Liver (tissue), 9 donors: ENCODE results near the gene ANKS1A. TPM values are rescaled to one million over a fixed set of nuclear protein-coding genes. Genes with fewer than 3 reads are reported as not detected.
A peak's percentile ranks its signal among the peaks of the same experiment; 100 is the strongest.

Experiments used
- DNase-seq: peaks from one replicate; pipeline ENCODE4 v3.0.0-alpha.2; 2017; ENCODE audit warnings: low spot score
- H3K27ac ChIP-seq, 2 donors: one replicate each; pipeline ENCODE4 v1.7.0; 2013; ENCODE audit warnings: inconsistent platforms in 2 of 2, low read length in 2 of 2, control low read depth in 1 of 2, low read depth in 1 of 2, mild to moderate bottlenecking in 1 of 2
- H3K27me3 ChIP-seq, 4 donors: one replicate each; pipeline versions ENCODE4 v1.6.1 to v1.7.0; 2013; ENCODE audit warnings: low read length in 3 of 4, inconsistent platforms in 1 of 4, mild to moderate bottlenecking in 1 of 4, moderate library complexity in 1 of 4; ENCODE audit not compliant: control insufficient read depth in 4 of 4, insufficient read depth in 4 of 4
- H3K36me3 ChIP-seq, 4 donors: one replicate each; pipeline versions ENCODE4 v1.6.1 to v1.7.0; 2013; ENCODE audit warnings: low read length in 3 of 4, mild to moderate bottlenecking in 3 of 4, low read depth in 1 of 4, moderate library complexity in 1 of 4; ENCODE audit not compliant: control insufficient read depth in 4 of 4, insufficient read depth in 3 of 4
- H3K4me1 ChIP-seq, 4 donors: one replicate each; pipeline versions ENCODE4 v1.6.1 to v1.7.0; 2013; ENCODE audit warnings: low read length in 3 of 4, mild to moderate bottlenecking in 3 of 4, moderate library complexity in 1 of 4; ENCODE audit not compliant: control insufficient read depth in 4 of 4, insufficient read depth in 4 of 4
- H3K4me3 ChIP-seq, 3 donors: one replicate each; pipeline versions ENCODE4 v1.6.1 to v1.7.0; 2013; ENCODE audit warnings: low read length in 3 of 3, control low read depth in 1 of 3, low read depth in 1 of 3, mild to moderate bottlenecking in 1 of 3
- H3K9ac ChIP-seq, 2 donors: one replicate each; pipeline ENCODE4 v1.7.0; 2013; ENCODE audit warnings: low read length in 2 of 2, mild to moderate bottlenecking in 2 of 2, moderate library complexity in 2 of 2, control low read depth in 1 of 2, low read depth in 1 of 2
- H3K9me3 ChIP-seq, 4 donors: one replicate each; pipeline versions ENCODE4 v1.6.1 to v1.7.0; 2013; ENCODE audit warnings: low read length in 3 of 4; ENCODE audit not compliant: control insufficient read depth in 4 of 4
- FOXA2 ChIP-seq: IDR thresholded peaks from 2 replicates; pipeline ENCODE4 v1.6.1; 2016; ENCODE audit warnings: antibody characterized with exemption
- JUND ChIP-seq, 2 donors: IDR thresholded peaks; 2 replicates each; pipeline ENCODE4 v1.6.1; 2016; ENCODE audit warnings: antibody characterized with exemption in 2 of 2
- NR2F2 ChIP-seq: IDR thresholded peaks from 2 replicates; pipeline ENCODE4 v1.6.1; 2016; ENCODE audit warnings: antibody characterized with exemption
- RAD21 ChIP-seq, 2 donors: IDR thresholded peaks; 2 replicates each; pipeline ENCODE4 v1.6.1; 2016; ENCODE audit warnings: antibody characterized with exemption in 2 of 2, mild to moderate bottlenecking in 2 of 2
- RXRA ChIP-seq, 2 donors: IDR thresholded peaks; 2 replicates each; pipeline ENCODE4 v1.6.1; 2017 to 2018; ENCODE audit warnings: antibody characterized with exemption in 2 of 2, mild to moderate bottlenecking in 1 of 2
- TAF1 ChIP-seq: conservative IDR thresholded peaks from 2 replicates; pipeline ENCODE4 v1.6.1; 2016; ENCODE audit warnings: antibody characterized with exemption, mild to moderate bottlenecking
- WGBS: extraction: QIAGEN DNeasy Blood & Tissue Kit; methylation state at CpG from one replicate; pipeline ENCODE4 v1.1.7; 2013; 5-methylcytosine and 5-hydroxymethylcytosine counted together
- polyA plus RNA-seq, 2 donors: library from polyadenylated mRNA; stranded (reverse) in 1 of 2; unstranded in 1 of 2; fragments of 200-250 nt in 1 of 2; fragments of >200 nt in 1 of 2; fragmentation: Nextera tagmentation in 1 of 2; extraction: Ambion mirVana in 1 of 2; gene quantifications; one replicate each; pipeline versions ENCODE4 v1.2.1 to v1.2.3, GENCODE V29; 2013 to 2015
- total RNA-seq, 2 donors: library from RNA; depleted of rRNA; stranded (reverse); fragments of >200 nt; gene quantifications; one replicate each; pipeline ENCODE4 v1.2.3, GENCODE V29; 2014
- TF ChIP-seq, protein P1 (sequence below): IDR thresholded peaks from 2 replicates; pipeline ENCODE4 v1.6.1; 2016; ENCODE audit warnings: antibody characterized with exemption
- TF ChIP-seq, protein P2 (sequence below): IDR thresholded peaks from 2 replicates; pipeline ENCODE4 v1.6.1; 2016; ENCODE audit warnings: antibody characterized with exemption, mild to moderate bottlenecking
- donor health status: healthy.
- donor health status: healthy.
- donor health status: healthy.
- donor health status: healthy.
- donor health status: healthy.

The ANKS1A gene
- total and polyA plus RNA-seq, 4 donors = 4.3 to 18.7 (median 6.7) TPM

DNA sequence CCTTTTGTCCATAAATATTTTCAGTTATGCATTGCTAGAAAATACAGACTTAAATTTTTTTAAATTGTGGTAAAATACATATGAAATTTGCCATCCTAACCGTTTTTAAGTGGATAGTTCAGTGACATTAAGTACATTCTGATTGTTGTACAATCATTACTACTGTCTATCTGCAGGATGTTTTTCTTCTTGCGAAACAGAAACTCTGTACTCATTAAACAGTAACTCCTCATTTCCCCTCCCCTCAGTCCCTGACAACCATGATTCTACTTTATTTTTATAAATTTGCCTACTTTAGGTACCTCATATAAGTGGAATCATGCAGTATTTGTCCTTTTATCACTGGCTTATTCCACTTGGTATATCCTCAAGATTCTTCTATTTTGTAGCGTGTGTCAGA is 22.5 kb upstream of the ANKS1A start:
- no peak for DNase-seq
- H3K36me3 ChIP-seq = peaks cover 3 to 35% (median 16%) of the 10 kb centered on the region in 4 donors
- peaks cover 0 to 10% (median 5%) of the 10 kb centered on the region in 4 donors for H3K4me1 ChIP-seq
- WGBS = 59% methylated on average over 3 of the region's 3 CpGs
- TF ChIP-seq FOXA2 (no peak), RXRA (IDR thresholded peaks at IDR 0.05) (peak; percentile 16 to 37), RAD21 (IDR thresholded peaks at IDR 0.05) (peak in 1 of 2 donors; percentile 4)
- H3K27ac ChIP-seq = peak overlapping the region in 1 of 2 donors; percentile 9
- no peak overlapping the region for H3K4me3 ChIP-seq
- no peaks in the 10 kb centered on the region for H3K27me3 ChIP-seq
- no peak overlapping the region for H3K9ac ChIP-seq
- no peaks in the 10 kb centered on the region for H3K9me3 ChIP-seq

DNA sequence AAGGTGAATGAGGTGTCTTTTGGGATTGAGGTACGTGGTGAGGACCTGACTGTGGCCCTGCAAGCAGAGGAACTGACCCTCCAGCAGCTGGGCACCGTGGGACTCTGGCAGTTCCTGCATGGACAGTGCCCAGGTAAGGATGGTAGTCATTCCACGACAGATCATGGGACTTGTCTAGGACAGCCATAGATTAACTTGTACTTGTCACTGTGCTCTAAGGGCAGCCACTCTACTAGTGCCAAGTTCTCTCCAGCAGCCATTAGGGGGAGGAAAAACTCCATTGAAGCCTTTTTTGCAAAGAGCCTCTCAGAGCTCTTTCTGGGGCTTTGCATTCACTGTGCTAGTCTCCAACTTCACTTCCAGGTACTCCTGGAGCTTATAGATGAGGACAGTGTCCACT is 21.6 kb upstream of the ANKS1A start:
- H3K9me3 ChIP-seq = no peaks in the 10 kb centered on the region
- H3K4me1 ChIP-seq = peaks cover 0 to 10% (median 5%) of the 10 kb centered on the region in 4 donors
- peaks cover 6 to 45% (median 24%) of the 10 kb centered on the region in 4 donors for H3K36me3 ChIP-seq
- no peak for DNase-seq
- no peak overlapping the region for H3K27ac ChIP-seq
- TF ChIP-seq RAD21 (IDR thresholded peaks at IDR 0.05) (peak; percentile 32 to 44), NR2F2 (no peak)
- H3K27me3 ChIP-seq = no peaks in the 10 kb centered on the region
- WGBS = 87% methylated on average over 3 of the region's 3 CpGs
- H3K4me3 ChIP-seq = no peak overlapping the region
- H3K9ac ChIP-seq = no peak overlapping the region

DNA sequence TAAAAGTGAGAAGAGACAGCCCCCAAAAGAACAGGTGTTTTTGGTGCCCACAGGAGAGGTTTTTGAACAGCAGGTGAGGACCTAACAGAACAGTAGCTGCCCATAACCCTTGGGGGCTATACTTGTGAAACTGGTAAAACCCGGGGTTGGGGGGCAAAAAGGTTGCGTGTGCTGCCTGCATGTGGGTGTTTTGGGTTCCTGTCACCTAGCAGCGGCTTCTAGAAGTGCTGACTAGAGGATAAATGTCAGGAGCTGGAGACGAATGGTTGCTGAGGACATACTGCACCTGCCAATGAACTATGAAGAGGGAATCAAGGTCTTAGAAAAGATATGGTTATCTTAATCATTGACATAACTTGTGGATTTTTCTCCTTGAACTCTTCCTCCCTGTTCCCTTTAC is 17.2 kb upstream of the ANKS1A start:
- Histone ChIP-seq H3K4me3 (no peak overlapping the region), H3K27me3 (no peaks in the 10 kb centered on the region), H3K36me3 (peaks cover 14 to 50% (median 36%) of the 10 kb centered on the region in 4 donors), H3K4me1 (peaks cover 0 to 6% (median 0%) of the 10 kb centered on the region in 4 donors), H3K9me3 (no peaks in the 10 kb centered on the region), H3K27ac (no peak overlapping the region), H3K9ac (no peak overlapping the region)
- no peak for TF ChIP-seq TAF1
- no peak for TF ChIP-seq RXRA (IDR thresholded peaks at IDR 0.05)
- TF ChIP-seq, protein P1, sequence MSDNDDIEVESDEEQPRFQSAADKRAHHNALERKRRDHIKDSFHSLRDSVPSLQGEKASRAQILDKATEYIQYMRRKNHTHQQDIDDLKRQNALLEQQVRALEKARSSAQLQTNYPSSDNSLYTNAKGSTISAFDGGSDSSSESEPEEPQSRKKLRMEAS = no peak
- 96% methylated on average over 4 of the region's 4 CpGs for WGBS
- DNase-seq = no peak

DNA sequence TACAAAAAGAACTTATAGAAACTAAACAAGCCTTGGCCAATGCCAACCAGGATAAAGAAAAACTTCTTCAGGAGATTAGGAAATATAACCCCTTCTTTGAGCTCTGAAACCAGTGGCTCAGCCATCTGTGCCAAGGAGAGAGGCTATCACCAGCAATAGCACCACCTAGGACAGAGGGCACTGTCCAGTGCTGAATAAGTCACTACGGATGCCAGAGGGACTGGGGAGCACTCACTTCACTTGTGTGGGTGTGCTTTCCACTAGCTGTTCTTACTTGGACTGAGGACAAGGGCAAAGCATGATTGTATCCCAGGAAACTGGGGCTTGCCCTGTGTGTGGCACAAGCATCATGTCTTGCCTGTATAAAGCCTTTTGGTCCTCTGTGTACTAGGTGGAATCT is 16.7 kb upstream of the ANKS1A start:
- TF ChIP-seq JUND (IDR thresholded peaks at IDR 0.05) = no peak
- TF ChIP-seq, protein P2, sequence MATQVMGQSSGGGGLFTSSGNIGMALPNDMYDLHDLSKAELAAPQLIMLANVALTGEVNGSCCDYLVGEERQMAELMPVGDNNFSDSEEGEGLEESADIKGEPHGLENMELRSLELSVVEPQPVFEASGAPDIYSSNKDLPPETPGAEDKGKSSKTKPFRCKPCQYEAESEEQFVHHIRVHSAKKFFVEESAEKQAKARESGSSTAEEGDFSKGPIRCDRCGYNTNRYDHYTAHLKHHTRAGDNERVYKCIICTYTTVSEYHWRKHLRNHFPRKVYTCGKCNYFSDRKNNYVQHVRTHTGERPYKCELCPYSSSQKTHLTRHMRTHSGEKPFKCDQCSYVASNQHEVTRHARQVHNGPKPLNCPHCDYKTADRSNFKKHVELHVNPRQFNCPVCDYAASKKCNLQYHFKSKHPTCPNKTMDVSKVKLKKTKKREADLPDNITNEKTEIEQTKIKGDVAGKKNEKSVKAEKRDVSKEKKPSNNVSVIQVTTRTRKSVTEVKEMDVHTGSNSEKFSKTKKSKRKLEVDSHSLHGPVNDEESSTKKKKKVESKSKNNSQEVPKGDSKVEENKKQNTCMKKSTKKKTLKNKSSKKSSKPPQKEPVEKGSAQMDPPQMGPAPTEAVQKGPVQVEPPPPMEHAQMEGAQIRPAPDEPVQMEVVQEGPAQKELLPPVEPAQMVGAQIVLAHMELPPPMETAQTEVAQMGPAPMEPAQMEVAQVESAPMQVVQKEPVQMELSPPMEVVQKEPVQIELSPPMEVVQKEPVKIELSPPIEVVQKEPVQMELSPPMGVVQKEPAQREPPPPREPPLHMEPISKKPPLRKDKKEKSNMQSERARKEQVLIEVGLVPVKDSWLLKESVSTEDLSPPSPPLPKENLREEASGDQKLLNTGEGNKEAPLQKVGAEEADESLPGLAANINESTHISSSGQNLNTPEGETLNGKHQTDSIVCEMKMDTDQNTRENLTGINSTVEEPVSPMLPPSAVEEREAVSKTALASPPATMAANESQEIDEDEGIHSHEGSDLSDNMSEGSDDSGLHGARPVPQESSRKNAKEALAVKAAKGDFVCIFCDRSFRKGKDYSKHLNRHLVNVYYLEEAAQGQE = peak; percentile 93
- no peak overlapping the region for H3K4me3 ChIP-seq

More for the DNA sequence above, 16.7 kb upstream of the ANKS1A start:
- DNase-seq = no peak
- Histone ChIP-seq H3K9ac (no peak overlapping the region), H3K27ac (no peak overlapping the region), H3K4me1 (peaks cover 0 to 1% (median 0%) of the 10 kb centered on the region in 4 donors), H3K36me3 (peaks cover 14 to 48% (median 38%) of the 10 kb centered on the region in 4 donors), H3K27me3 (no peaks in the 10 kb centered on the region), H3K9me3 (no peaks in the 10 kb centered on the region)
- WGBS = 79% methylated on average over 1 of the region's 1 CpG
